WTC11 (cell line): ENCODE data around the gene PLD3. TPM values are rescaled to one million over a fixed set of nuclear protein-coding genes. Genes with fewer than 3 reads are reported as not detected.

Experiments
- ATAC-seq: fragments of 200-7000 bp; cut with Tn5 transposase; 2 replicates; pipeline ENCODE4 v1.10.0; 2021; ENCODE audit warnings: mild to moderate bottlenecking, moderate library complexity
- CTCF ChIA-PET: fragments of 300-600 bp; sonication (Branson Sonifier 250); formaldehyde crosslinking; loops from one replicate; lab custom pipeline; 2021; ENCODE audit warnings: antibody characterized with exemption; lab: Charles Lee
- POLR2A ChIA-PET: fragments of 350-600 bp; sonication (Branson Sonifier 250); formaldehyde crosslinking; loops from one replicate; lab custom pipeline; 2021; ENCODE audit warnings: antibody characterized with exemption; lab: Charles Lee
- DNase-seq: peaks from one replicate; pipeline ENCODE4 v3.0.0; 2021; ENCODE audit warnings: low spot score
- H3K27ac Mint-ChIP-seq: 2 replicates; pipeline ENCODE4 v1.8.0; 2021; ENCODE audit warnings: mixed read lengths
- H3K27me3 Mint-ChIP-seq: 2 replicates; pipeline ENCODE4 v1.8.0; 2021; ENCODE audit warnings: low read depth, mild to moderate bottlenecking, moderate library complexity, mixed read lengths
- H3K36me3 Mint-ChIP-seq: 2 replicates; pipeline ENCODE4 v1.8.0; 2021; ENCODE audit warnings: mixed read lengths
- H3K4me1 Mint-ChIP-seq: 2 replicates; pipeline ENCODE4 v1.8.0; 2022; ENCODE audit warnings: mixed read lengths
- H3K4me3 Mint-ChIP-seq: 2 replicates; pipeline ENCODE4 v1.8.0; 2021; ENCODE audit warnings: mild to moderate bottlenecking, moderate library complexity, mixed read lengths
- H3K9me3 Mint-ChIP-seq: 2 replicates; pipeline ENCODE4 v1.8.0; 2021; ENCODE audit warnings: mixed read lengths
- CREM ChIP-seq: sonication (generic); formaldehyde crosslinking; IDR thresholded peaks from 2 replicates; pipeline ENCODE4 v1.8.1; 2022; ENCODE audit warnings: mild to moderate bottlenecking, missing genetic modification reagents, moderate library complexity
- E2F5 ChIP-seq: sonication (generic); formaldehyde crosslinking; IDR thresholded peaks from 2 replicates; pipeline ENCODE4 v1.8.1; 2022; ENCODE audit warnings: mild to moderate bottlenecking, moderate library complexity, missing genetic modification reagents
- ELF4 ChIP-seq: sonication (generic); formaldehyde crosslinking; IDR thresholded peaks from 2 replicates; pipeline ENCODE4 v1.8.1; 2022; ENCODE audit warnings: low read depth, mild to moderate bottlenecking, moderate library complexity, missing genetic modification reagents
- ETV6 ChIP-seq: sonication (generic); formaldehyde crosslinking; IDR thresholded peaks from 2 replicates; pipeline ENCODE4 v1.8.1; 2022; ENCODE audit warnings: mild to moderate bottlenecking, missing genetic modification reagents
- GTF2I ChIP-seq: fragments of 250-450 bp; sonication (Bioruptor Pico); conservative IDR thresholded peaks from 2 replicates; pipeline ENCODE4 v1.4.0; 2021; ENCODE audit warnings: mild to moderate bottlenecking
- IRF2 ChIP-seq: sonication (generic); formaldehyde crosslinking; IDR thresholded peaks from 2 replicates; pipeline ENCODE4 v1.8.0; 2022; ENCODE audit warnings: low read depth, missing genetic modification reagents, borderline replicate concordance
- NFYB ChIP-seq: sonication (generic); formaldehyde crosslinking; conservative IDR thresholded peaks from 2 replicates; pipeline ENCODE4 v1.8.0; 2022; ENCODE audit warnings: low read depth, missing genetic modification reagents
- NR1H2 ChIP-seq: sonication (generic); formaldehyde crosslinking; IDR thresholded peaks from 2 replicates; pipeline ENCODE4 v1.9.0; 2021; ENCODE audit warnings: mild to moderate bottlenecking, moderate library complexity, missing genetic modification reagents
- NR3C1 ChIP-seq: sonication (generic); formaldehyde crosslinking; conservative IDR thresholded peaks from 2 replicates; pipeline ENCODE4 v1.8.1; 2023; ENCODE audit warnings: low read depth, mild to moderate bottlenecking, missing genetic modification reagents
- RORB ChIP-seq: fragments of 250-450 bp; sonication (Bioruptor Pico); IDR thresholded peaks from 2 replicates; pipeline ENCODE4 v1.9.0; 2021; ENCODE audit warnings: mild to moderate bottlenecking
- SMAD3 ChIP-seq: sonication (generic); formaldehyde crosslinking; IDR thresholded peaks from 2 replicates; pipeline ENCODE4 v1.8.0; 2022; ENCODE audit warnings: missing genetic modification reagents, mild to moderate bottlenecking, borderline replicate concordance
- SP1 ChIP-seq: sonication (generic); formaldehyde crosslinking; conservative IDR thresholded peaks from 2 replicates; pipeline ENCODE4 v1.8.1; 2022; ENCODE audit warnings: missing genetic modification reagents
- ZBTB21 ChIP-seq: sonication (generic); formaldehyde crosslinking; IDR thresholded peaks from 2 replicates; pipeline ENCODE4 v1.8.1; 2023; ENCODE audit warnings: mild to moderate bottlenecking, missing genetic modification reagents, borderline replicate concordance
- ZNF138 ChIP-seq: sonication (generic); formaldehyde crosslinking; conservative IDR thresholded peaks from 2 replicates; pipeline ENCODE4 v1.8.1; 2022; ENCODE audit warnings: mild to moderate bottlenecking, moderate library complexity, missing genetic modification reagents
- ZNF219 ChIP-seq: sonication (generic); formaldehyde crosslinking; IDR thresholded peaks from 2 replicates; pipeline ENCODE4 v1.8.0; 2023; ENCODE audit warnings: missing genetic modification reagents, mild to moderate bottlenecking, borderline replicate concordance
- ZNF671 ChIP-seq: fragments of 250-450 bp; sonication (Bioruptor Pico); IDR thresholded peaks from 2 replicates; pipeline ENCODE4 v1.8.0; 2021; ENCODE audit warnings: mild to moderate bottlenecking
- total RNA-seq: library from RNA; stranded (reverse); gene quantifications from 3 replicates; pipeline ENCODE4 v1.2.3, GENCODE V29; 2021
- TF ChIP-seq, protein P1 (sequence below): sonication (generic); formaldehyde crosslinking; IDR thresholded peaks from 2 replicates; pipeline ENCODE4 v1.8.1; 2022; ENCODE audit warnings: missing genetic modification reagents, borderline replicate concordance
- TF ChIP-seq, protein P2 (sequence below): sonication (generic); formaldehyde crosslinking; IDR thresholded peaks from 2 replicates; pipeline ENCODE4 v1.8.0; 2023; ENCODE audit warnings: missing genetic modification reagents

Gene PLD3
- total RNA-seq, 1 experiment from 2014 or later = 190 TPM

DNA sequence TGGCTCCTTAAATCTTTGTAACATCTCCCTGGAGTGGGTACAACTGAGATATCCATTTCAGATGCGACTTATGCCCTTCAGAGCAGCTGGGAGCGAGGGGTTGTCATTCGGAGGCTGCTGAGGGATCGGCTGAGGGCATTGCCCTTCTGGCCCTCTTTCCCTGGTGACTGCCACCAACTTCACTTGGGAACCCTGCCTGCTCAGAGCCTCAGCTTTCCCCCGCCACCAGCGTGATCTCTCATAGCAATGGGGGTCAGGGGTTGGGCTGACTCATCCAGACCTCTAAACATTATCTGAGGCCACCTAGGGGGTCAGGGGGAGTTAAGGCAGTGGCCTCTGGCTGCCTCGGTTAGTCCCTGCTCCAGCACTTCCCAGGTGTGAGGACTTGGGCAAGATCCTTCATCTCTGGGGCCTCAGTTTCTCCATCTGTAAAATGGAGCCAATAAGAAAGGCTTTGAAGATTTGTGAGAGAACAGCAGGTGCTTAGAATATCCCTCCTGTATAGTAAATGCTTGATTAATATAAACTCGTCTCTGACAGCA lies 63.5 kb downstream of the PLD3 start:
- DNase-seq (no peak), ATAC-seq (no peak)
- TF ChIP-seq NFYB (CRISPR knock-in tag) = no peak
- TF ChIP-seq ELF4 (CRISPR knock-in tag) = no peak
- no peak for TF ChIP-seq SMAD3 (CRISPR knock-in tag)
- no peak for TF ChIP-seq E2F5 (CRISPR knock-in tag)
- no peak for TF ChIP-seq ZNF219
- no peak for TF ChIP-seq GTF2I (CRISPR knock-in tag)
- TF ChIP-seq, protein P1, sequence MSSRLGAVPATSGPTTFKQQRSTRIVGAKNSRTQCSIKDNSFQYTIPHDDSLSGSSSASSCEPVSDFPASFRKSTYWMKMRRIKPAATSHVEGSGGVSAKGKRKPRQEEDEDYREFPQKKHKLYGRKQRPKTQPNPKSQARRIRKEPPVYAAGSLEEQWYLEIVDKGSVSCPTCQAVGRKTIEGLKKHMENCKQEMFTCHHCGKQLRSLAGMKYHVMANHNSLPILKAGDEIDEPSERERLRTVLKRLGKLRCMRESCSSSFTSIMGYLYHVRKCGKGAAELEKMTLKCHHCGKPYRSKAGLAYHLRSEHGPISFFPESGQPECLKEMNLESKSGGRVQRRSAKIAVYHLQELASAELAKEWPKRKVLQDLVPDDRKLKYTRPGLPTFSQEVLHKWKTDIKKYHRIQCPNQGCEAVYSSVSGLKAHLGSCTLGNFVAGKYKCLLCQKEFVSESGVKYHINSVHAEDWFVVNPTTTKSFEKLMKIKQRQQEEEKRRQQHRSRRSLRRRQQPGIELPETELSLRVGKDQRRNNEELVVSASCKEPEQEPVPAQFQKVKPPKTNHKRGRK = no peak
- TF ChIP-seq IRF2 = no peak
- TF ChIP-seq CREM (CRISPR knock-in tag) = no peak
- TF ChIP-seq ZNF138 (CRISPR knock-in tag) = no peak
- ChIA-PET POLR2A (interaction anchor here (1.5 kb wide), 1 partner anchor 31 kb away, joined by 4 read pairs; no protein-coding TSS in a partner anchor), CTCF (interaction anchor here (1.1 to 2.2 kb wide), 3 partner anchors 9 to 223 kb away, joined by 4 to 9 read pairs (median 8); no protein-coding TSS in a partner anchor)
- H3K27me3 Mint-ChIP-seq = no peaks in the 10 kb centered on the region
- H3K9me3 Mint-ChIP-seq = no peaks in the 10 kb centered on the region
- H3K27ac Mint-ChIP-seq = peak overlapping the region; percentile 85
- no peak overlapping the region for H3K4me3 Mint-ChIP-seq
- peaks cover 39% of the 10 kb centered on the region for H3K4me1 Mint-ChIP-seq
- no peaks in the 10 kb centered on the region for H3K36me3 Mint-ChIP-seq

DNA sequence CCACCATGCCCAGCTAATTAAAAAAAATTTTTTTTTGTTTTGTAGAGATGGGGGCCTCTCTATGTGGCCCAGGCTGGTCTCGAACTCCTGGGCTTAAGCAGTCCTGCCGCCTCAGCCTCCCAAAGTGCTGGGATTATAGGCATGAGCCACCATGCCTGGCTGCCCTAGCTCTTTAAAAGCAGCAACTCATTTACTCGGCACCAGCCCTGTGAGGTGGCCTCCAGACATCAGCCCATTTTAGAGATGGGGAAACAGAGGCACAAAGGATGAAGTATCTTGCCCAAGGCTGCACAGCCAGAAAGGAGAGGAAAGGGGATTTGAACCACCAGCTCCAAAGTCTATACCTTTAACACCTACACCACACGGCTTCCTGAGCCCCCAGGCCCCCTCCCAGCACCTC lies 64.4 kb downstream of the PLD3 start:
- POLR2A ChIA-PET = interaction anchor here (0.6 to 2.2 kb wide), 6 partner anchors 9 to 146 kb away, joined by 3 to 11 read pairs (median 7); partner anchors contain the start of gene SERTAD1
- Mint-ChIP-seq H3K4me3 (peak overlapping the region; percentile 62), H3K9me3 (no peaks in the 10 kb centered on the region), H3K36me3 (no peaks in the 10 kb centered on the region), H3K4me1 (peaks cover 43% of the 10 kb centered on the region), H3K27me3 (no peaks in the 10 kb centered on the region), H3K27ac (peak overlapping the region; percentile 49; the same call in 1 of the 2 replicates)
- ATAC-seq (no peak), DNase-seq (no peak)
- CTCF ChIA-PET = interaction anchor here (0.5 to 2.2 kb wide), 11 partner anchors 8 to 222 kb away, joined by 3 to 9 read pairs (median 4); partner anchors contain the start of gene SERTAD3
- TF ChIP-seq, protein P2, sequence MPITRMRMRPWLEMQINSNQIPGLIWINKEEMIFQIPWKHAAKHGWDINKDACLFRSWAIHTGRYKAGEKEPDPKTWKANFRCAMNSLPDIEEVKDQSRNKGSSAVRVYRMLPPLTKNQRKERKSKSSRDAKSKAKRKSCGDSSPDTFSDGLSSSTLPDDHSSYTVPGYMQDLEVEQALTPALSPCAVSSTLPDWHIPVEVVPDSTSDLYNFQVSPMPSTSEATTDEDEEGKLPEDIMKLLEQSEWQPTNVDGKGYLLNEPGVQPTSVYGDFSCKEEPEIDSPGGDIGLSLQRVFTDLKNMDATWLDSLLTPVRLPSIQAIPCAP (CRISPR knock-in tag) = no peak
- no peak for TF ChIP-seq ZNF671 (CRISPR knock-in tag)
- TF ChIP-seq NR1H2 (CRISPR knock-in tag) = no peak
- TF ChIP-seq ZBTB21 (CRISPR knock-in tag) = no peak
- no peak for TF ChIP-seq ETV6 (CRISPR knock-in tag)
- peak; percentile 83 for TF ChIP-seq GTF2I (CRISPR knock-in tag)
- TF ChIP-seq RORB = no peak

GRCh38 chr19:40413291-40413845 lies 64.9 kb downstream of the PLD3 start, which contains the start of gene PRX:
PRX (minus strand) TSS chr19:40413378; CDS start chr19:40407932, 5,446 bp downstream.
- ChIA-PET POLR2A (interaction anchor here (0.6 to 2.2 kb wide), 6 partner anchors 10 to 147 kb away, joined by 3 to 11 read pairs (median 7); partner anchors contain the start of gene SERTAD1), CTCF (interaction anchor here (0.6 to 2.2 kb wide), 10 partner anchors 7 to 190 kb away, joined by 3 to 9 read pairs (median 4); partner anchors contain the start of gene SERTAD3)
- ATAC-seq (peak; percentile 71), DNase-seq (peak; percentile 88)
- Mint-ChIP-seq H3K4me3 (peak within 1 kb of the TSS; percentile 62), H3K4me1 (peaks cover 43% of the 10 kb centered on the region), H3K9me3 (no peaks in the 10 kb centered on the region), H3K36me3 (no peaks in the 10 kb centered on the region), H3K27ac (peak within 1 kb of the TSS; percentile 95), H3K27me3 (no peaks in the 10 kb centered on the region)
- 0 out of 2 replicates have a peak, but pooled peaks have one; percentile 27 for TF ChIP-seq SP1 (CRISPR knock-in tag)
- TF ChIP-seq ZNF219 = no peak
- TF ChIP-seq NR3C1 (CRISPR knock-in tag) = no peak
